Tibial nerve (tissue), 4 donors: ENCODE results near the gene MYO18B. TPM values are rescaled to one million over a fixed set of nuclear protein-coding genes. Genes with fewer than 3 reads are reported as not detected.

Experiments used
- DNase-seq, 2 donors: peaks; one replicate each; pipeline ENCODE4 v3.0.0-alpha.2; 2019; ENCODE audit warnings: low spot score in 2 of 2
- H3K27ac ChIP-seq, 4 donors: fragments of 200-600 bp; sonication (generic) in 3 of 4; one replicate each; pipeline ENCODE4 v1.5.1; 2017 to 2019; ENCODE audit warnings: mild to moderate bottlenecking in 1 of 4
- H3K27me3 ChIP-seq, 2 donors: fragments of 200-600 bp; sonication (generic) in 1 of 2; one replicate each; pipeline versions ENCODE4 v1.5.1 to v1.6.0; 2017 to 2019
- H3K36me3 ChIP-seq, 3 donors: fragments of 200-600 bp; sonication (generic); one replicate each; pipeline ENCODE4 v1.5.1; 2018 to 2019
- H3K4me1 ChIP-seq, 4 donors: fragments of 200-600 bp; sonication (generic) in 3 of 4; one replicate each; pipeline ENCODE4 v1.5.1; 2017 to 2019
- H3K4me3 ChIP-seq, 4 donors: fragments of 200-600 bp; sonication (generic) in 3 of 4; one replicate each; pipeline ENCODE4 v1.5.1; 2017 to 2019; ENCODE audit warnings: mild to moderate bottlenecking in 1 of 4, moderate library complexity in 1 of 4
- H3K9me3 ChIP-seq, 4 donors: fragments of 200-600 bp; sonication (generic) in 3 of 4; one replicate each; pipeline ENCODE4 v1.5.1; 2017 to 2019
- CTCF ChIP-seq, 5 experiments: fragments of 200-600 bp in 3 of 5; fragments of 450-650 bp in 2 of 5; sonication (generic) in 3 of 5; IDR thresholded peaks; one replicate each; pipeline ENCODE4 v1.5.1; 2016 to 2019; ENCODE audit warnings: antibody characterized with exemption in 5 of 5, mild to moderate bottlenecking in 3 of 5, moderate library complexity in 2 of 5
- EP300 ChIP-seq, 2 donors: sonication (generic); formaldehyde crosslinking; IDR thresholded peaks; one replicate each; pipeline ENCODE4 v1.6.1; 2017; ENCODE audit warnings: antibody characterized with exemption in 2 of 2, mild to moderate bottlenecking in 1 of 2
- POLR2A ChIP-seq, 2 donors: fragments of 450-650 bp; IDR thresholded peaks; one replicate each; pipeline ENCODE4 v1.6.1; 2017; ENCODE audit warnings: antibody characterized with exemption in 2 of 2, mild to moderate bottlenecking in 2 of 2, moderate library complexity in 2 of 2
- WGBS, 2 donors: methylation state at CpG; one replicate each; pipeline ENCODE4 v1.1.5; 2018; 5-methylcytosine and 5-hydroxymethylcytosine counted together
- total RNA-seq, 4 donors: library from RNA; depleted of rRNA; stranded (reverse); fragments of >200 nt; gene quantifications; one replicate each; pipeline ENCODE4 v1.1.0, GENCODE V29; 2016

Gene MYO18B
- total RNA-seq, 4 donors from 2014 or later, result under 0.01 TPM; not detected in 2

- Histone ChIP-seq H3K27ac (no peak overlapping the region), H3K27me3 (no peaks in the 10 kb centered on the region), H3K4me1 (no peaks in the 10 kb centered on the region), H3K4me3 (no peak overlapping the region), H3K9me3 (no peaks in the 10 kb centered on the region), H3K36me3 (peaks cover 0 to 6% (median 0%) of the 10 kb centered on the region in 3 donors)
- 77 to 86% methylated on average over 16 of the region's 16 CpGs for WGBS, 2 donors
- no peak for DNase-seq
- no peak for TF ChIP-seq CTCF (IDR thresholded peaks at IDR 0.05)
- TF ChIP-seq EP300 (IDR thresholded peaks at IDR 0.05), result no peak
- no peak for TF ChIP-seq POLR2A (IDR thresholded peaks at IDR 0.05)
These were observed 19.8 kb upstream of the MYO18B start for GRCh38 chr22:25722223-25722622.

GRCh38 chr22:25722626-25723025 is 19.4 kb upstream of the MYO18B start:
- no peak for TF ChIP-seq POLR2A (IDR thresholded peaks at IDR 0.05)
- no peak for TF ChIP-seq EP300 (IDR thresholded peaks at IDR 0.05)
- WGBS, 2 donors, result 92 to 93% methylated on average over 3 of the region's 3 CpGs
- DNase-seq, result no peak
- H3K4me1 ChIP-seq, result no peaks in the 10 kb centered on the region
- no peak overlapping the region for H3K27ac ChIP-seq
- H3K4me3 ChIP-seq, result no peak overlapping the region
- H3K36me3 ChIP-seq, result peaks cover 0 to 6% (median 0%) of the 10 kb centered on the region in 3 donors
- H3K9me3 ChIP-seq, result no peaks in the 10 kb centered on the region
- no peaks in the 10 kb centered on the region for H3K27me3 ChIP-seq

GRCh38 chr22:25726241-25726640 is 15.7 kb upstream of the MYO18B start:
- TF ChIP-seq EP300 (IDR thresholded peaks at IDR 0.05), result no peak
- TF ChIP-seq POLR2A (IDR thresholded peaks at IDR 0.05), result no peak
- TF ChIP-seq CTCF (IDR thresholded peaks at IDR 0.05), result no peak
- 54 to 56% methylated on average over 4 of the region's 4 CpGs for WGBS, 2 donors
- Histone ChIP-seq H3K9me3 (no peaks in the 10 kb centered on the region), H3K36me3 (peaks cover 0 to 6% (median 0%) of the 10 kb centered on the region in 3 donors), H3K27me3 (no peaks in the 10 kb centered on the region), H3K4me3 (no peak overlapping the region), H3K4me1 (no peaks in the 10 kb centered on the region), H3K27ac (no peak overlapping the region)
- DNase-seq, result no peak

GRCh38 chr22:25728071-25728470 is 13.9 kb upstream of the MYO18B start:
- Histone ChIP-seq H3K36me3 (no peaks in the 10 kb centered on the region), H3K4me3 (no peak overlapping the region), H3K9me3 (no peaks in the 10 kb centered on the region), H3K27ac (no peak overlapping the region), H3K4me1 (no peaks in the 10 kb centered on the region), H3K27me3 (no peaks in the 10 kb centered on the region)
- WGBS, 2 donors, result 79 to 86% methylated on average over 7 of the region's 7 CpGs
- no peak for DNase-seq
- TF ChIP-seq POLR2A (IDR thresholded peaks at IDR 0.05), result no peak
- no peak for TF ChIP-seq CTCF (IDR thresholded peaks at IDR 0.05)
- no peak for TF ChIP-seq EP300 (IDR thresholded peaks at IDR 0.05)

- DNase-seq, result no peak
- H3K9me3 ChIP-seq, result no peaks in the 10 kb centered on the region
- no peak overlapping the region for H3K27ac ChIP-seq
- H3K27me3 ChIP-seq, result no peaks in the 10 kb centered on the region
- H3K4me1 ChIP-seq, result no peaks in the 10 kb centered on the region
- TF ChIP-seq EP300 (IDR thresholded peaks at IDR 0.05) (no peak), POLR2A (IDR thresholded peaks at IDR 0.05) (no peak), CTCF (IDR thresholded peaks at IDR 0.05) (no peak)
- no peak overlapping the region for H3K4me3 ChIP-seq
- 72 to 75% methylated on average over 18 to 19 of the region's 19 CpGs for WGBS, 2 donors
- H3K36me3 ChIP-seq, result no peaks in the 10 kb centered on the region
These were observed 12.7 kb upstream of the MYO18B start for GRCh38 chr22:25729016-25729995.
